GM19035 (cell line): ENCODE measurements around the gene BNIP3.

ENCODE experiments used
- ATAC-seq: cut with Tn5 transposase; IDR thresholded peaks from one replicate; pipeline ENCODE4 v1.9.1; 2021; ENCODE audit not compliant: unreplicated experiment

BNIP3 gene

DNA sequence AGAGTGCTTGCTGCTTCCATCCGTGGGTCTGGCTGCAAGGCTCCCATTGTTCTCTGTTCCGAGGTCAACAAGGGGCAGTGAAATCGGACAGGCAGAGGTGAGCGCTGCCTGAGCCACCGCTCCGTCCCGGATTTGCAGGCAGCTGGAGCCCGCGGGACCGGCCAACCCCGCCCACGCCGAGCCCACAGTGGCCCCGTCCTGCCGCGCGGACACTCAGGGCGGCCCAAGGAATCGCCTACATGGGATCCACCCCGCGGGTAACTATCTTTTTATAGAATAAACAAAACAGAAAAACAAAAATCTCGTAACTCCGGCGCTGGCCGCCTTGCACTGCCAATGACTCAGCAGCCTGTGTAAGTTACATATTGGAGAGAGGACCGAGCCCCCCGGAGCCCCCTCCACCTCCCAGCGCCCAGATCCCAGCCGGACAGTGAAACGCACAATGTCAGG, 1.9 kb downstream of the BNIP3 start:
- no peak for ATAC-seq

DNA sequence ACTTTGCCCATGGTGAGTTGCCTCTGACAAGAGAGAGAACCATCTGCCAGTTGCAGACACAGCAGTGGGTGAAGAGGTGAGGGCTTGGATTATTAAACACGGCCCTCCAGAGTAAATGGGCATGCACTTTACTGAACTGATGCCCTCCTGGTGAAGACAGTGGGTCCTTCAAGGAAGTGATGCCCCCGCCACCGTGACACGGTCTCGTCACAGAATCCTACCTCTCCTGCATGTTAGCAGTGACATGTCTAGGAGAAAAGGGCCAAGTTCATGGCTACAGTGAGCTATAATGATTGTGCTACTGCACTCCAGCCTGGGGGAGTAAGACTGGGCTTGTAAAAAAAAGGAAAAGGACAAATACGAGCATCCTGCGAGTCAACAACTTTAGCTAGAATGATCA, 2.4 kb downstream of the BNIP3 start:
- no peak for ATAC-seq

DNA sequence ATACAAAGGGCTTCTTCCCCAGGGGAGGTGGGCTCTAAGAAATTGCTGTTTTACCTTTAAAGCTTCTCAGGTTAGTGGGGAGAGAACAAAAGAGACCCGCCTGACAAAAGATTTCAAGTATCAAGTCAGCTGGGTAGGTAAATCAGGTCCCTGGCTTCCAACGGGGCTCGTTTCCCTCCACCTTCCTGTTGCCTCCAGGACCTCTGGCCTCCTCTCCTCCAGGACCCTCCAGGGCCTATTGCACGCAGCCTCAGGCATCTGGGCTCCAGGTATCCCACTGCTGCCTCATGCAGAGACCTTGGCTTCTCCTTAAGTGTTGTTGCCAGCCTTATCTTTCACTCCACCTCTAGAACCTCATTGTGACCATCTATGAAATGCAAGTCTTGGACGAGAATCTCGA, 2.9 kb downstream of the BNIP3 start:
- no peak for ATAC-seq

DNA sequence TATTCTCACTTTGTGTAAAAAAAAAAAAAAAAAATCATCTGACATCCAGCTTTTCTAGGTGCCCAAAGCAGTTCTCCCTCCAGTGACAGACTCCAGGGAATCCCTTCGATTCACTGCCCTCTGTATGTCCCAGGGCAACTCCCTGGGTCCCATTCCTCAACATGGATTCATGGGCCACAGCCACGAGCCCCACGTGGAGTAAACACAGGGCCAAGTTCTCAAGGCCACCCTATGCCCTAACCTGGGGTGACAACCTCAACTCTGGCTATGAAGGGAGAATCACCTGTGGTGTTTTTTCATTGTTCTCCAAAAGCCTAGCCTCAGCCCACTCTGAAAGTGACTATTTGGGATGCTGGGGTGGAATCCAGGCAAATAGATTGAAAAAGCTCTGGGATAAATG, 3.4 kb downstream of the BNIP3 start:
- no peak for ATAC-seq

DNA sequence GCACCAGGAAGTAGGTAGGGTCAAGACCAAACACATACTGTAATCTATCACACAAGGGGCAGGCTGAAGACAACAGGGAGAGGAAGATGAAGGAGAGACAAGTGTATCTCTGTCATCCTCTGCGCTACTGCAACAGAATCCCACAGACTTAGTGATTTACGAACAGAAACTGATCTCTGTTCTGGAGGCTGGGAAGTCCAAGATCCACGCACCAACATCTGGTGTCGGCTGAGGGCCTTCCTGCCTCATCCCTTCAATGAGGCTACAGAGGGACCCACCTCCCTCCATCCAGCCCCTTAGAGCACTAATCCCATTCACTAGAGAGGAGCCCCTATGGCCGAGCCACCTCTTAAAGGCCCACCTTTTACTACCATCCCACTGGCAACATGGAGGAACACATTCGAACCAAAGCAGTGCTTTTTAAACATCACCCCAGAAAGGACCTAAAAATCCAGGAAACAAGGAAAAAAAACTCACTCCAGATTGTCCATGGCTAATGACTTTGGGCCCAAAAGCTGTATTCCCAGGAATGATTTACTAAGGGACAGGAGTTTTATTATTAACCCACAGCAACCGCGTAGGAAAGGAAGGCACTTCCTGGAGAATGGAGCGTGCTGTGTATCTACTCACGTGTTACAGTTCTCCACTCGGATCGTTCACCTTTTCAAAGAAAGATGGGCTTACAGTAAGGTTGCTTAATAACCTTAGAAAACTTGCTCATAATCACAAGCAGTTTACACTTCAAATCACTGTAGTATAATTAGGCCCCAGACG, 4.2 kb downstream of the BNIP3 start:
- no peak for ATAC-seq

DNA sequence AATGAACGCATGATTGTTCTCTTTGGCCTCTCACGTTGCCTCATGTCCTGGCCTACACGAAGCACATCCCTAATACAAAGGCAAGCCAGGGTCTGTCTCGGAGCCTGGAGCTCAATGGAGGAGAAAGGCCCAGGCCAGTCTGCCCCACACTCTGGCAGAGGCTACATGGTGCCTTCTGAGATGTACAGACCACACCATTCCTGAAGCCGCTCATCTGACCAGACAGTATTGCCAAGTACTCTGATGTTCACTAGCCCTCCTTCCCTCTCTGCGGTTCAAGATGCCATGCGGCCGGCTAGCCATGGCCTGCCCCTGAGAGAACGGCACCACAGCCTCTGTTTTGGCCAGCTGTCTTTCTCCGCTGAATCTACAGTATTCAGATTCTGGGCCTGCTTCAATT, 5.9 kb downstream of the BNIP3 start:
- ATAC-seq: no peak

DNA sequence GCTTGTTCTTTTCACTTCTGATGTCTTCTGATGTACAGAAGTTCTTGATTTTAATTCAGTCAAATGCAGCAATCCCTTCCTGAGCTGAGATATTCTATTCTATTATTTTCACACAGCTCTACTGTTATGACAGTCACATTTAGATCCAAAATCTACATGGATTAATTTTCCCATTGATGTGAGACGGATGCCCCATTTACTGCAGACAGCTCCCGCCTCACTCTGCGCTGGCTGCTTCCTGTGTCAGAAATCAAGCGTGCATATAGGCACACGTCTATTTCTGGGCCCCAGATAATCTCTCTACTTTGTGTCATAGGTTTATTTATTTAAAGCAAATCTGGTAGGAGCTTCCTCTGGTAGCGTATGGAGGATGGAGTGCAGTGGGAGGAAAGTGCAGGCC, 6.7 kb downstream of the BNIP3 start:
- ATAC-seq: no peak

DNA sequence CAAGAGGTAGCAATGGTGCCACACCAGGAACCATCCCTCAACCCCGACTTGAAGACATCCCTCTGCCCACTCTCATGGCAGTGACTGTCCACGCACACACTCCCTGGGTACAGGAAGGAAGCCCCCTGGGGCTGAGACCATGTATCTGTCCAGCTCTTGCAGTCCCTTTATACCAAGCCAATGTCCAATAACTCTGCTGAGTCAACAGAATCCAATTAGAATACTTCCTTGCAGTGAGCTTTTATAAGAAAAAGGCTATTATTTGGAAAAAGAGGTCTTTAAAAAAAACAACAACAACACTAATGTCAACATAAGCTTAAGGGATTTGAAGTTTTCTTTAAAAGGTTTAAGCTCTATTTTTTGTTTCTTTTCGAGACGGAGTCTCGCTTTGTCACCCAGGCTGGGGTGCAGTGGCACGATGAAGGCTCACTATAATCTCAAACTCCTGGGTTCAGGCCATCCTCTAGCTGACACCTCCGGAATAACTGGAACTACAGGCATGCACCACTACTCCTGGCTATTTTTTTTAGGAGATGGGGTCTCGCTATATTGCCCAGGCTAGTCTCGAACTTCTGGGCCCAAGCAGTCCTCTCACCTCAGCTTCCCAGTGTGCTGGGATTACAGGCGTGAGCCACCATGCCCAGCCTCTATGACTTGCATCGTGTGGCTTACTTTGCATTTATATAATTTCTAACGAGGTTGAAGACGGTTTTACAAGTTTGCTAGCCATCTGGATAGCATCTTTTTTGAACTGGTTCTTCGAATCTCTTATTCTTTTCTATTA, 7.5 kb downstream of the BNIP3 start:
- ATAC-seq: no peak

DNA sequence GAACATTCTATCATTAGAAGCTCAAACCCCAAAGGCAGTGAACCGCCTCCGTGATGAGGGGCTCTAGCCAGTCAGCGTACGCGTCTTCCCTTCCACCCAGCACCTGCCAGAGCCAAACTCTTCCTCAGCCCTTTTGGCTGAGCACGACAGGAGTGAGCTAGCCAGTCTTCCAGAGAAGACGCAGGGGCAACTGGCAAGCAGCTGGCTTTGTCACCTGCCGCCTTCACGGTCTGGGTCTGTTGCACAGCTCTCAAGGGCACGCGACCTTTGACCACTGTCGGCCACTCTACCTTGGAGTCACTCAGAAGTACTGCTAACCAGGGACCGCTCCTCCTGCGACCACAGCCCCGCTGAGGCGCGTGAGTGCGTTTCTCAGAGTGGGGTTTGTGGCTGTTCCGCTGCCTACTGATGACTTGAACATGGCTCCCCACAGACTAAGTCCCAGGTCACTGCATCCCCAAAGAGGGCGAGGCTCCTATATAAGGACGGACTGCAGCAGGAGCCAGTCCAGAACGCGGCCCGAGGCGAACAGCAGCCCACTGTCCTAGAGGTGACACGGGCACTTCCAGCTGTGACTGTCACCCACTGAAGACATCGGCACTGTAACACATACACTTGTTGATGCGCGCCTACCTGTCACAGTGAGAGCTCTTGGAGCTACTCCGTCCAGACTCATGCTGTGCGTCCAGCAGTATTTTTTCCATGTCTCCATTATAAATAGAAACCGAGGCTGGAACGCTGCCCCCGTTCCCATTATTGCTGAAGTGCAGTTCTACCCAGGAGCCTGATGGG, 8.4 kb downstream of the BNIP3 start:
- ATAC-seq: no peak

DNA sequence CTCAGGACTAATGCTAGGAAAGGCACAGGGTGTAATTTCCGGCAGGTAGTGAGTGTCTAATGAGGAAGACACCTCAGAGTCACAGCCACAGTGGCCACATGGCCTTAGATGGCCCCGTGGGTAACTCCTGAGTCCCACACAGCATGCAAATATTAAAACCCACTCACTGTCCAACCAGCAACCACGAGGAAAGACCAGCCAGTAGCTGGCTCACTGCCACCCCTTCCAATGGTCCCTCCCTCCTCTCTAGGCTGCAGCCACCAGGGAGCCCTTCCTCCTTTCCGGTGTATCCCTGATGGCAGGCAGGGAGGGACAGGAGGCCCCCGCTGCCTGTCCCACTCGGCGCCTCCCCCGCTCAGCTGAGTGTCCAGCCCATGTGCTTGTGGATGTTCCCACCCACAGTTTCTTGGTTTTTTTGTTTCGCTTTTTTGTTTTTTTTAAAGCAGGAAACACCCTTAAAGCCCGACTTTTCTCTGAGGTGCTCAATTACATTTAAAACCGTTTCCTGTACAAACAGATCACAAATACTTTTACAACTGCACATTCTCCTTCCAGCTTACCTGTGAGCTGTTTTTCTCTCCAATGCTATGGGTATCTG, 9.2 kb downstream of the BNIP3 start:
- ATAC-seq: no peak

DNA sequence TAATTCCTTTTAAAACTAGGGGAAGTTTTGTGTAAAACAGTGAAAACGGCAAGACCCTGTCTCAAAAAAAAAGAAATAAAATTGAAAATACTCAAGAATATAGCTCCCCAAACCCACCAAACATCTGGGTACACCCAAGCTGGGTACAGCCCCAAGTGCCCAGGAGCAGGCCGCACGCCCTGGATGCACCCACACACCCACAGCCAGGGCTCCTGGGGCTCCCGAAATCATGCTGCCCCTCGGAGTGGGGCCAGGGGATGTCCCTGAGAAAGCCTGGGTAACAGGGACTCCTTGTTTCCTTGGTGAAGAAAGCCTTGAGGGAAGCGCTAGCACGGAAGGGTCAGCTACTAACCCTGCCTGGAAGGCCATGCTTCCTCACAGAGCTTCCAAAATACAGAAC, 10.1 kb downstream of the BNIP3 start:
- no peak for ATAC-seq

DNA sequence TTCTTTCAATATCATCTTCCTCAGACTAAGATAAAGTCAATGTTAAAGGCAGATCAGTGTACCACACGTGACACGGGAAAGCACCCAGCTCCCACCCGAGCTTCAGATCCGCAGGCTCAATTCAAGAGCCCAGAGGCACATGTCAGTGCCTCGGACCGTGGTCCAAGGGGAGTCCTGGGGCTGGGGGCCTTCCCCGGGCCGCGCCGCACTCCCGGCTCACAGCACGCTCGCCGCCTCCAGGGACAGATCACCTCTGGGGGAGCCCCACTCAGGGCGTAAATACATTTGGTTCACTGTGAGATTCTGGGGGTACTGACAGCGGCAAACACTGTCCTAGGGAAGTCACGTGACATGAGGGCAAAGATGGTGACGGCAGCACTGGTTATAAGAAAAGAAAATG, 10.8 kb downstream of the BNIP3 start:
- no peak for ATAC-seq

DNA sequence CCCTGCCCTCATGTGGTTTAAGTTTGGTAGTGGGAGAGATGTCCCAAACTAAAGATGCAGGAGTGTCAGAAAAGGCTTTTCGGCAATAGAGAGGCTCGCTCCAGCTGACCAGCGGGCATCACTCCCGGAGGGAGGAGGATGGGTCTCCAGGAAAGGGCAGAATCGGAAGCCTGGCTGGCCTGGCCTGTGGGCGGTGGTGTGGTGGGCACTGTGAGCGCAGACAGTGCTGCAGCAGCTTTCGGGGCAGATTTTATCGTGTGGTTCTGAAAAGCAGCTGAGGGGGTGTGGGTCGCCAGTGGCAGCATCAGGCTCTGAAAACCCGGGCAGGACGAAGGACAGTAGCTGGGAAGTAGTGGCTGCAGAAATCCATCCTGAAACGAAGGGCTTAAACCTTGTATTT, 12.8 kb downstream of the BNIP3 start:
- no peak for ATAC-seq

DNA sequence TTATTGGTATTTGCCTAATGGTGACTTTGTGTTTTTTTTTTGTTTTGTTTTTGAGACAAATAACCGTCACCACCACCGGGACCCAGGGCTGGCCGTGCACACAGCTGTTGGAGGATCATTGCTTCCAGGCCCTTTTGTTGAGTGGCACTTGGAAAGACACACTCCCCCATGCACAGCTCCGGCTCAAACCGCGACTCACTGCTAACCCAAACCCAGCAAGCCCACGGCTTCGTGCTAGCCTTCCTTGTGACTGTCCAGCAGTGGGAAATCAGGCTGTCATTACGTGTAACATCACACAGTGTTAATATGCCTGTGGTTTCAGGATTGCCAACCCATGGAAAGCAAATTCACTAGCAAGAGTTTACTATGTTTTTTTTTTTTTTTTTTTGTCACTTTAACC, 17.4 kb downstream of the BNIP3 start:
- ATAC-seq: no peak

DNA sequence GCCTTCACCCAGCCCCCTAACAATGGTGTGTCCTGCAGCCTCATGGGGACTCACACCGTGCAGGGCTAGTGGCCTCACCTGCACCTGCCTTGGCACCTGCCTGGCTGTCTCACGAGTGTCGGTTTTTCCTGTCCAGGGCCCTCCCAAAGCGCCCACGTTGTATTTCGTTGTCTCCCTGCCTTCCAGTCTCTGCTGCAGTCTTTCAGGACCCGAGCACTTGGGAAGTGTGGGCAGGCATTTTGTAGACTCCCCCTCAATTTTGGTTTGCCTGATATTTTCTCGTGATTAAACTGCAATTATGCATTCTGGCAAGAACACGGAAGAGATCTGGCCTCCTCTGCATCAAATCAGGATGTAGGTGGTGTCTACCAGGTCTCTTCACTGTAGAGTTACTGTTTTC, 17.9 kb downstream of the BNIP3 start:
- no peak for ATAC-seq

DNA sequence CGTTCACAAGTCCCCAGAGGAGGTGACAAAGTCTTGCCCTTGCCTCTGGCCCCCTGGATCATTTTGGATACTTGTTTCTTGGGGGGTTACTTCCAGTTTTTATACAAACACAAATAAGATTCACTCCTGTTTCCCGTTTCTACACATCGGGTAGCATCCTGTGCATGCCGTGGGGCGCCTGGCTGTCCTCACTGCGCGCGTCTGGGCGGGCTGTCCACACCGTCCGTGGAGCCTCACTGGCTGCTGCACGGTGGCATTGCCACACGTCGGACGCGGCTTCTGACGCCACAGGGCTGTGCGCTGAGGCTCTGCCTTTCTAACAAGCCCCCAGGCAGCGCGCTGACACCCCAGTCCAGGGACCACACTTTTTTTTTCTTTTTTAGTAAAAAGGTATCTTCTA, 18.4 kb downstream of the BNIP3 start:
- no peak for ATAC-seq

DNA sequence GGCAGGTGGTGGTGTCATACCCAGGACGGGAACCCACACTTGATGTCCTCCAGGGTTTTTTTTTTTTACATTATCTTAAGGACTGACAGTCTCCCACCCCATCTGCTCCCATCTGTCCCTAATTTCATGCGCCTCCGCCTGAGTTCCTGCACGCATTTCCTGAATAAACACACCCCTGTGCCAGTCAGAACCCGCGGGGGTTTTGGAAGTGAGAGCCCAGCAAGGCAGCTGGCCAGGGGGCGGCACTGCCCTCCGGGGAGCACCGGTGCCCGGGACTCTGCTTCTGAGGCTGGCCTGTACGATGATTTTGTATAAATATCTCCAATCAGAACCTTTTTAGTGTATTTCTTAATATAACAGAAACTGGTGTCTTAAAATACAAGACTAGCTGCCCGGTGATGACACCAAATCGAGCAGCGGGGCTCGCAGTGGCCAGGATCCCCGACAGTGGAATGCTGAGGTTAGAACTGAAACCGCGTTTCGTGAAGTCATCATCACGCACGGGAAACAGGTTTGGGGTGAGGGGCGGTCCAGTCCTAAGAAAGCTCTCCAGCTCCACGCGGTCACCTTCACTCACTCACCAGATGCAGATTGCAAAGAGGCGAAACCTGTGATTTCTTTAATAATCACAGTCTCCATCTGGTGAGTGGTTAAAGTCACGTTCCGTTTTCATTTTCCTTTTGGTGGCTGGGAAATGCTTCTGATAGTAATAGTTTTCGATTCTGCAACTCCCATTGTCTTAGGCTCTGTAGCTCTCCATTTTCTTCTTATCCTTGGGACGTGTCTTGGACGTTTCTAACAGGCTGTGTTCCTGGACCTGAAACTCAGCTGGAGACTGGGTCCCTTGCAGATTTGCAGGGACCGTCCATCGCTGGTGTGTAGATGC, 19.7 kb downstream of the BNIP3 start:
- no peak for ATAC-seq

DNA sequence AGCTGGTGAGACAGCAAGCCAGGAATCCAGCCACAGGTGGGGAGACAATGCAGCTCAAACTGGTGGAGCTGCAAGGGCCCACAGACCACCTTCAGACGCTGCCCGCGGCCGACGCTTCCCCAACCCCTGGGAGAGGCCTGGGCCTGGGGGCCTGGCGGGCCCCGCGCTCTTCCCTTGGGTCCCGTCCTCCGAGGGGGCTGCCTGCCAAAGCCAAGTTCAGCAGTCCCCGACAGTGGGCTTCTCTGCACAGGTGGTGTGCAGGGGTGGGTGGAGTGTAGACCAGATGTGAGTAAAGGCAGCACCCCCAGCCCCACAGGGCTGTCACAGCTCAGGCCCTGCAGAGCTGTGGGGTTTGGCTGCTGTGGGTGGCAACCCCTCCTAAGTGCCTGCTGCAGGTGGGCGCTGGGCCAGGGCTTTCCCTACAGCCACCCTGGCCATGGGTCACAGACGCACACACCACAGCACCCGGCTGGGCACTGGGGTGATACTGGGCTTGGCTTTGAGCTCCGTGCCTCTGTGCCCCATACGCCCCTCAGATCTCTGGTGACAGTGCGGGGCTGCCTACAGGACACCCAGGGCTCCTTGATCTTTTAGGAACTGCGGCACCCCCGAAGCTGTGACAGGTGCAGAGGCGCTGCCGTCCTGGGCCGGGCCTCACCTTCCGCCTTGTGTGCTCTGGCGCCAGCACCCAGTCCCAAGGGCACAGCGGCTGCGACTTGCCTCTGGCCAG, 20.5 kb downstream of the BNIP3 start:
- ATAC-seq: no peak

DNA sequence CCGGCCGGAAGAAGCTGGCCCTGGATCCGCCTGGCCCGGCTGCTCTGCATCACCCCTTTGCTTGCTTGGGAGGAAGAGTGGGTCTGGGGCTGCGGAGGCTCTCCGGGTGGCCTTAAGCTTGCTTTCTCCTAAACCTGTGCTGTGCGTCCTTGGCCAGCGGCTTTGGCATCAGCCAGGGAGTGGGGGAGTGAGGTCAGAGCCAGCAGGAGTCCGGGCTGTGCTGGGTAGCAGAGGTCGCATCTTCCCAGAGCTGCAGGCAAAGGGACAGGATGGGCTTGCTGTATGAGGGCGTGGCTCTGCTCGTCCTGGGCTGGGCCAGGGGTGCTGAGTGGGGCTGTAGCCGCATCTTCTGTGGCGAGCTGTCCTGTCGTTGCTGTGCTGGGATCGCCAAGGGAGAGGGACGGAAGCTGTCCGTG, 21.1 kb downstream of the BNIP3 start:
- no peak for ATAC-seq

DNA sequence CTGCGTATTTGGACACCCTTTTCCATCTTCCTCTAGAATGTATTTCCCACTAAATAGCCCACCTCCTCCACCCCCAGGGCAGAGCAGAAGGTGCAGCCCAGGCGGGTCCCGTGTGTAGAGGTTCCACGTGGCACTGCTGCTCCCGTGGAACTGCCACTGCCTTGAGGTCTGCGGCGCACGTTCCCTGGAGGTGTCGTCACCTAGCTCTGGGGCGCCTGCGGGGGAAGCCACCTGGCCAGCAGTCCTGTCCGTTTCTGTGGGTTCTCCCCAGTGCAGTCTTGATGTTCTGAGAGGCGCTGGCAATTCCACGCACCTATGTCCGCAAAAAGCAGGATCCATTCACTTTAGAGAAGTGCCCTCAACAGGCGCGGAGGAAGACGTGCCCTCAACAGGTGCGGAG, 21.9 kb downstream of the BNIP3 start:
- no peak for ATAC-seq
